CD4-positive, alpha-beta T cell treated with Interleukin-21 for 1 hour (primary cell): ENCODE measurements around the gene RUNX1.

ENCODE experiments used
- DNase-seq: peaks from one replicate; pipeline ENCODE4 v3.0.0-alpha.2; 2020

The RUNX1 gene

DNA sequence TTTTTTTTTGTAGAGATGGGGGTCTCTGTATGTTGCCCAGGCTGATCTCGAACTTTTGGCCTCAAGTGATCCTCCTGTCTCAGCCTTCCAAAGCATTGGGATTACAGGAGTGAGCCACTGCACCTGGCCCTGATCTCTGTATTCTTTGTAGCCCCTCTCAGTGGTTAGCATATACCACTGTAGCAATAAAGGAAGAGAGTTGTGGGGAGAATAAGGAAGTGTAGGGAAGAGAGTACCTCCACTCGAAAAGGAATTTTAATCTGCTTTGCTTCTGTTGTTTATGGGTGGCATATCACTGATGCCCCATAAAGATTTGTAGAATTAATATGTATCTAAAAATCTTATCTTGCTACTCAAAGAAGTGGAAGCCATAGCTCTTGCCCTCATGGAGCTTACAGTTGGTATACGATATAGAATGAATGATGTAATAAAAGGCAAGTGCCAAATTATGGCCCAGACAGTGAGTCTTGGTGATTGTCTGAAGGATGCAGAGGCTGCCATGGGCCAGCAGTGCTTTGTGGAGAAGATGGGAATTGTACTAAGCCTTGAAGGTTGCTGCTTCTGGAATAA lies 284.3 kb downstream of the RUNX1 start:
- DNase-seq, result no peak

DNA sequence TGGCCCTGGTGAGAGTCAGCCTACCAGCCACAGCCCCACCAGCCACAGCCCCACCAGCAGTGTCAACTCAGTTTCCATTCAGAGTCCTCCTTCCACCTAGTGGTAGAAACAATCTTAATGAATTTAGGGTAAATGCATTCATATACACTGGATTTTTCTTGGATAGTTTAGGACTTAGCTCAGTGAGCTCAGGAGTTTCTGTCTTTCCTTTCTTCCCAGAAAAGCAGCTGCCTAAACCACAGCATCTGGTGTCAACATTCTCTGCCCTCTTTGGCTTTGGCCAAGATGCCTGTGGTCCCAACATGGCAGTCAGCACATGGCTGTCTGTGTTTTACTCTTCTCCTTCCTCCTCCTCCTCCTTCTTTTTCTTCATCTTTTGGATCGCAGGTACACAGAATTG lies 286.3 kb downstream of the RUNX1 start:
- DNase-seq, result no peak

- DNase-seq, result no peak
Observed at GRCh38 chr21:34761758-34762330, 287.3 kb downstream of the RUNX1 start.

GRCh38 chr21:34754690-34755647 lies 294.1 kb downstream of the RUNX1 start:
- no peak for DNase-seq

DNA sequence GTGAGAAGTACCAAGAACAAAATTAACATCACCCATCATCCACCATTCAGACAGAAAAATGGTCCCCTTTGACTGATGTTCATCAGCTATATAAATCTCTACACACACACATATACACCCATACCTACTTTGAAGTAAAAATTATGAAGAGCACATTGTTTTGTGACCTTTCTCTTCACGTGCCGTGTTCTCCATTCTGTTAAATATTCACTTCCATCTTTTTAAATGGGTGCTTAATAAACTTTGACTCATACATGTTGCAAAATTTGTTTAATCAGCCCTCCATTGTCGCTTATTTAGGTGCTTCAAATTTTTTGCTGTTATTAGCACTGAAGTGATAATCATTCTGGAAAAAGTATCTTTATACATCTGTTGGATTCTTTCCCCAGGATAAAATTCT lies 300.2 kb downstream of the RUNX1 start:
- no peak for DNase-seq

GRCh38 chr21:34745557-34746255 lies 303.4 kb downstream of the RUNX1 start:
- peak; percentile 66 for DNase-seq

DNA sequence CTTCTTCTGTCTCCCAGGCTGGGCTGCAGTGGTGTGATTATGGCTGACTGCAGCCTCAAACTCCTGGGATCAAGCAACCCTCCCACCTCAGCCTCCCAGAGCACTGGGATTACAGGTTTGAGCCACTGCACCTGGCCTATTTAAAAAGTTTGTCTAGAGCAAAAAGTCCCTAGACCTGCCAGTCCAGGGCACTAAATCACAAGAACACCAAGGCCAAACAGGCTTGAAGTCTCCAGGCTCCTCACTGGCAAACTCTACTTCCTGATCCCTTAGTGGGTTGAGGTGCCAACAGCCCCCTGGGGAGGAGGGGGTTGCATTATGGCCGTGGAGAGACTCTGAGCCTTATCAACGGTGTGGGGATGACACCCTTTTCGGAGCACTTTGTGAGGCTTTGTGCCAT lies 304.3 kb downstream of the RUNX1 start:
- no peak for DNase-seq

DNA sequence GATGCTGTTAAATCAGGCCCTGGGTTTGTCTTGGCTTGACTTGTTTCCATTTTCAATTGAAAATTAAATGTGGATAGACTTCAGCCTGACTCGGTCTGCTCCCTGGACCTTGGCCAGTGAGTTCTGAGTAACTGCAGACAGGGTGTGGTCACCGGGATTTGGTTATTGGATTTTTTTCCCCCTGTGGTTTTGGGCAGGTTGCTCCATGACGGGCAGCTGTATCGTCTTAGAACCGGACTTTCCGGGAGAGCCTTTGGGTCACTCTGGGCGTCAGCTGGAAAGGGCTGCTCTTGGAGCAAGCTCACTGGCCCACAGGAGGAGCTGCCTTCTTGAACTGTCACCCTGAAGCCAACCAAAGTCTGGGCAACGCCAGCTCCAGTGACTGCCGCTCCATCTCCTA lies 305.3 kb downstream of the RUNX1 start:
- DNase-seq, result no peak

DNA sequence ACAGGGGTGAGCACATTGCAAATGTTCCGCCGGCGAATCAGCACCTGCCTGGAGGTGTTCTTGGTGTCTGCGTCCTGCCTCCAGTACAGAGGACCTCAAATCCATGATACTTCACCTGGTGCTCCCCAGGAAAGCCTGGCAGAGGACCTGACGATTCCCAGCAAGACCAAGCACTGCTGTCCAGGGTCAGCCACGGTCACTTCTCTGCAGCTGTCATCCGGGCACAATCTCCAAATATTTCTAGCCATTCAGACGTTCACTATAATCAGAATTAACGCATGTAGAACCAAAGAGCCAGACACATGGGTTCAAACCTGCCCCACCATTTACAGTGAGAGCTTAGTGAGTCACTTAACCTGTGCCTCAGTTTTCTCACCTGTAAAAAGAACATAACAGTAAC lies 305.8 kb downstream of the RUNX1 start:
- DNase-seq, result no peak

GRCh38 chr21:34740198-34740597 lies 308.9 kb downstream of the RUNX1 start:
- no peak for DNase-seq
